ENCODE data around the gene EAF2.

The EAF2 gene

GRCh38 chr3:121863801-121864200, 28.8 kb downstream of the EAF2 start:
- no peaks in the 10 kb centered on the region for H3K27me3 ChIP-seq (ENCODE audit: control insufficient read depth, insufficient read depth, low read length)
- no peaks in the 10 kb centered on the region for H3K4me1 ChIP-seq (ENCODE audit: control insufficient read depth, insufficient read depth, low read length)
- no peak overlapping the region for H3K4me3 ChIP-seq (ENCODE audit: low read depth, low read length)
- H3K9ac ChIP-seq (ENCODE audit: low read depth, low read length), result no peak overlapping the region
- peaks cover 11% of the 10 kb centered on the region for H3K9me3 ChIP-seq (ENCODE audit: control insufficient read depth, insufficient read depth, low read length)
- H3K36me3 ChIP-seq (ENCODE audit: control insufficient read depth, insufficient read depth, low read length), result no peaks in the 10 kb centered on the region

- Histone ChIP-seq H3K9me3 (ENCODE audit: control insufficient read depth, insufficient read depth, low read length) (no peaks in the 10 kb centered on the region), H3K4me1 (ENCODE audit: control insufficient read depth, insufficient read depth, low read length) (no peaks in the 10 kb centered on the region), H3K9ac (ENCODE audit: low read depth, low read length) (no peak overlapping the region), H3K36me3 (ENCODE audit: control insufficient read depth, insufficient read depth, low read length) (no peaks in the 10 kb centered on the region), H3K27me3 (ENCODE audit: control insufficient read depth, insufficient read depth, low read length) (no peaks in the 10 kb centered on the region), H3K4me3 (ENCODE audit: low read depth, low read length) (no peak overlapping the region)
Measured at GRCh38 chr3:121869736-121870135, 34.7 kb downstream of the EAF2 start.

DNA sequence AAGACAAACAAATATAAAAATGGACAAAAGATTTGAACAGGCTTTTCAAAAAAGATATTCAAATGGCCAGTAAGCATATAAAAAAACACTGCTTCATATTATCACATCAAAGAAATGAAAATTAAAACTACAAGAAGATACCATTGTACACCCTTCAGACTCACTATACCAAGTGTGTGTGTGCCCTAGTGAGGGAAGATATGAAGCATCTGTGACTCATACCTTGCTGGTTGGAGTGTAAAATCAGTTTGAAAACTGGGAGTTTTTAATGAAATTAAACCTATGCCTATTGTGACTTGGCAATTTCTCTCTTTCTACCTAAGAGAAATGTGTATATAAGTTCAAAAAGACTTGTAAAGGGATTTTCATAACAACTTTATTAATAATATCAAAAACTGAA, 35.7 kb downstream of the EAF2 start:
- H3K9me3 ChIP-seq (ENCODE audit: control insufficient read depth, insufficient read depth, low read length), result no peaks in the 10 kb centered on the region
- H3K9ac ChIP-seq (ENCODE audit: low read depth, low read length), result no peak overlapping the region
- no peaks in the 10 kb centered on the region for H3K36me3 ChIP-seq (ENCODE audit: control insufficient read depth, insufficient read depth, low read length)
- H3K4me3 ChIP-seq (ENCODE audit: low read depth, low read length), result no peak overlapping the region
- H3K4me1 ChIP-seq (ENCODE audit: control insufficient read depth, insufficient read depth, low read length), result no peaks in the 10 kb centered on the region
- H3K27me3 ChIP-seq (ENCODE audit: control insufficient read depth, insufficient read depth, low read length), result no peaks in the 10 kb centered on the region

- Histone ChIP-seq H3K9ac (ENCODE audit: low read depth, low read length) (no peak overlapping the region), H3K36me3 (ENCODE audit: control insufficient read depth, insufficient read depth, low read length) (no peaks in the 10 kb centered on the region), H3K4me3 (ENCODE audit: low read depth, low read length) (no peak overlapping the region), H3K27me3 (ENCODE audit: control insufficient read depth, insufficient read depth, low read length) (no peaks in the 10 kb centered on the region), H3K9me3 (ENCODE audit: control insufficient read depth, insufficient read depth, low read length) (no peaks in the 10 kb centered on the region), H3K4me1 (ENCODE audit: control insufficient read depth, insufficient read depth, low read length) (no peaks in the 10 kb centered on the region)
Measured at GRCh38 chr3:121871430-121871829, 36.4 kb downstream of the EAF2 start.

- H3K4me1 ChIP-seq (ENCODE audit: control insufficient read depth, insufficient read depth, low read length), result no peaks in the 10 kb centered on the region
- no peak overlapping the region for H3K9ac ChIP-seq (ENCODE audit: low read depth, low read length)
- H3K9me3 ChIP-seq (ENCODE audit: control insufficient read depth, insufficient read depth, low read length), result no peaks in the 10 kb centered on the region
- H3K27me3 ChIP-seq (ENCODE audit: control insufficient read depth, insufficient read depth, low read length), result no peaks in the 10 kb centered on the region
- H3K4me3 ChIP-seq (ENCODE audit: low read depth, low read length), result no peak overlapping the region
- H3K36me3 ChIP-seq (ENCODE audit: control insufficient read depth, insufficient read depth, low read length), result no peaks in the 10 kb centered on the region
Measured at GRCh38 chr3:121878411-121878810, 43.4 kb downstream of the EAF2 start.

DNA sequence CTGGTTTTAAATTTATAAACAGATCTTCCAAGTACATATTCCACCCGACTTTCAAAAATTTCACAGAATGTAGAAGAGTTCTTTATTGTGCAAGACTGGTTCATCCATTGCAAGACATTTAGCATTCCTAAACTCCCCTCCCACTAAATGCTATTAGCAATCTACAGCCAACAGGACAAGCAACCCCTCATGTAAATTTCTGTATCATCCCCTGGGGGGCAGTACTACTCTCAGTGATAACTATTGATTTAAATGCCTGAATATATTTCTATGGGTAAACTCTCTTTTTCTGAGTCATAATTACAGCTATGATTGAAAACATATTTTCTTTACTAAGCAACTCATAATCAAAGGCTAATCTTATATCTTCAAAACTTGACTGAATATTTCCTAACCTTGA, 48.5 kb downstream of the EAF2 start:
- H3K36me3 ChIP-seq (ENCODE audit: control insufficient read depth, insufficient read depth, low read length), result no peaks in the 10 kb centered on the region
- H3K4me3 ChIP-seq (ENCODE audit: low read depth, low read length), result no peak overlapping the region

GRCh38 chr3:121885386-121885785, 50.4 kb downstream of the EAF2 start:
- Histone ChIP-seq H3K4me1 (ENCODE audit: control insufficient read depth, insufficient read depth, low read length) (no peaks in the 10 kb centered on the region), H3K27me3 (ENCODE audit: control insufficient read depth, insufficient read depth, low read length) (no peaks in the 10 kb centered on the region), H3K9ac (ENCODE audit: low read depth, low read length) (no peak overlapping the region), H3K36me3 (ENCODE audit: control insufficient read depth, insufficient read depth, low read length) (no peaks in the 10 kb centered on the region), H3K9me3 (ENCODE audit: control insufficient read depth, insufficient read depth, low read length) (no peaks in the 10 kb centered on the region), H3K4me3 (ENCODE audit: low read depth, low read length) (no peak overlapping the region)

More for the DNA sequence above, 48.5 kb downstream of the EAF2 start:
- H3K27me3 ChIP-seq (ENCODE audit: control insufficient read depth, insufficient read depth, low read length), result no peaks in the 10 kb centered on the region
- H3K9me3 ChIP-seq (ENCODE audit: control insufficient read depth, insufficient read depth, low read length), result no peaks in the 10 kb centered on the region
- no peaks in the 10 kb centered on the region for H3K4me1 ChIP-seq (ENCODE audit: control insufficient read depth, insufficient read depth, low read length)
- H3K9ac ChIP-seq (ENCODE audit: low read depth, low read length), result no peak overlapping the region

GRCh38 chr3:121894301-121894990, 59.4 kb downstream of the EAF2 start, which contains the start of gene SLC15A2:
Gene SLC15A2, plus strand, starts transcription at chr3:121894401. Its CDS starts 76 bp downstream, at chr3:121894477.
- Histone ChIP-seq H3K4me3 (ENCODE audit: low read depth, low read length) (peak within 1 kb of the TSS; percentile 9), H3K9ac (ENCODE audit: low read depth, low read length) (peak within 1 kb of the TSS; percentile 55), H3K4me1 (ENCODE audit: control insufficient read depth, insufficient read depth, low read length) (peaks cover 23% of the 10 kb centered on the region), H3K36me3 (ENCODE audit: control insufficient read depth, insufficient read depth, low read length) (no peaks in the 10 kb centered on the region), H3K27me3 (ENCODE audit: control insufficient read depth, insufficient read depth, low read length) (no peaks in the 10 kb centered on the region), H3K9me3 (ENCODE audit: control insufficient read depth, insufficient read depth, low read length) (no peaks in the 10 kb centered on the region)

- Histone ChIP-seq H3K4me3 (ENCODE audit: low read depth, low read length) (no peak overlapping the region), H3K4me1 (ENCODE audit: control insufficient read depth, insufficient read depth, low read length) (peaks cover 23% of the 10 kb centered on the region), H3K27me3 (ENCODE audit: control insufficient read depth, insufficient read depth, low read length) (no peaks in the 10 kb centered on the region), H3K36me3 (ENCODE audit: control insufficient read depth, insufficient read depth, low read length) (no peaks in the 10 kb centered on the region), H3K9me3 (ENCODE audit: control insufficient read depth, insufficient read depth, low read length) (no peaks in the 10 kb centered on the region), H3K9ac (ENCODE audit: low read depth, low read length) (no peak overlapping the region)
Measured at GRCh38 chr3:121895121-121895520, 60.1 kb downstream of the EAF2 start.

DNA sequence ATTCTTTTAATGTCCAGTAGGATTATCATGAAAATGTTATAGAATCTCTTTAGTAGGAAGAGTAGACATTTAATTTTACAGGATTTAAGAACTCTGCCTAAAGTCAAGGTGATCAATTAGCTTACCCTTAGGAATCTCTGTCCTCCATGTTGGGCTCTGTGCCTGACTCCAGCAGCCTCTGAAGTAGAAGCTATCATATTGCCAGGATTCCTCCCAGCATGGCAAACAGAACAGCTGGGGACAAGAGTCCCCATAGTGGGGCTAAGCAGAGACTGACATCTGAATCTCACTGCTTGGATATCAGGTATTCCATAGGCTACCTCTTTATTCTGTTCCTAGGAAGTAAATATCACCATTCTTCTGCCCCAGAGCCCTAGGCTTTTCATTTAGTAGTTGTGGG, 60.7 kb downstream of the EAF2 start:
- Histone ChIP-seq H3K9ac (ENCODE audit: low read depth, low read length) (no peak overlapping the region), H3K4me1 (ENCODE audit: control insufficient read depth, insufficient read depth, low read length) (peaks cover 23% of the 10 kb centered on the region), H3K27me3 (ENCODE audit: control insufficient read depth, insufficient read depth, low read length) (no peaks in the 10 kb centered on the region), H3K9me3 (ENCODE audit: control insufficient read depth, insufficient read depth, low read length) (no peaks in the 10 kb centered on the region), H3K4me3 (ENCODE audit: low read depth, low read length) (no peak overlapping the region), H3K36me3 (ENCODE audit: control insufficient read depth, insufficient read depth, low read length) (no peaks in the 10 kb centered on the region)

DNA sequence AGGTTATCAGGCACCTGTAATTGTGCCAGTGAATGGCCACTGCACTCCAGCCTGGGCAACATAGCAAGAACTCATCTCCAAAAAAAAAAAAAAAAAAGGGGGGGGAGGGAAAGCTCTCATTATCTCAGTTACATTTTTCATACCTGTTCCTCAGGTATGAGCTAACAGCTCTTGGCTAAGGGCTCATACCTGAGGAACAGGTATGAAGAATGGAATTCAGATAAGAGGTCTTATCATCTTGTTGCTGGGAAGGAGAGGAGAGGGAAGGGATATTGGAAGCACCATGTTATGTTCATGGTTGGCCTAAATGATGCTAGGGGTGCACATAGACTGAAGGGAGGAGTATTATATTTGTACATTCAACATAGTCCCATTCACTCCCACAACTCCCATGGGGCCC, 61.8 kb downstream of the EAF2 start:
- Histone ChIP-seq H3K36me3 (ENCODE audit: control insufficient read depth, insufficient read depth, low read length) (no peaks in the 10 kb centered on the region), H3K9ac (ENCODE audit: low read depth, low read length) (no peak overlapping the region), H3K4me3 (ENCODE audit: low read depth, low read length) (no peak overlapping the region)

GRCh38 chr3:121897296-121897695, 62.3 kb downstream of the EAF2 start:
- Histone ChIP-seq H3K4me3 (ENCODE audit: low read depth, low read length) (no peak overlapping the region), H3K4me1 (ENCODE audit: control insufficient read depth, insufficient read depth, low read length) (peaks cover 23% of the 10 kb centered on the region), H3K9ac (ENCODE audit: low read depth, low read length) (no peak overlapping the region), H3K9me3 (ENCODE audit: control insufficient read depth, insufficient read depth, low read length) (no peaks in the 10 kb centered on the region), H3K36me3 (ENCODE audit: control insufficient read depth, insufficient read depth, low read length) (no peaks in the 10 kb centered on the region), H3K27me3 (ENCODE audit: control insufficient read depth, insufficient read depth, low read length) (no peaks in the 10 kb centered on the region)

More for the DNA sequence above, 61.8 kb downstream of the EAF2 start:
- H3K4me1 ChIP-seq (ENCODE audit: control insufficient read depth, insufficient read depth, low read length), result peaks cover 23% of the 10 kb centered on the region
- no peaks in the 10 kb centered on the region for H3K27me3 ChIP-seq (ENCODE audit: control insufficient read depth, insufficient read depth, low read length)
- H3K9me3 ChIP-seq (ENCODE audit: control insufficient read depth, insufficient read depth, low read length), result no peaks in the 10 kb centered on the region
